Stimulated activated CD4-positive, alpha-beta T cell treated with anti-CD3 and anti-CD28 coated beads, Interleukin-15, amount 100 ng/mL, for 1 hour (primary cell): ENCODE data around the gene KISS1.
A peak's percentile ranks its signal among the peaks of the same experiment; 100 is the strongest.

Experiments used
- DNase-seq, 2 donors: peaks; one replicate each; pipeline ENCODE4 v3.0.0-alpha.2; 2020; ENCODE audit warnings: low read depth in 1 of 2, low spot score in 1 of 2

KISS1 gene

GRCh38 chr1:204192589-204193352 lies 3.5 kb downstream of the KISS1 start:
- no peak for DNase-seq

GRCh38 chr1:204192046-204192445 lies 4.2 kb downstream of the KISS1 start:
- no peak for DNase-seq

GRCh38 chr1:204191456-204191855 lies 4.8 kb downstream of the KISS1 start:
- DNase-seq: no peak

GRCh38 chr1:204190212-204191211 lies 5.8 kb downstream of the KISS1 start:
- DNase-seq: no peak

- DNase-seq: no peak
These were observed 7.2 kb downstream of the KISS1 start for GRCh38 chr1:204188959-204189639.

GRCh38 chr1:204186597-204186996 lies 9.7 kb downstream of the KISS1 start:
- DNase-seq: no peak

GRCh38 chr1:204181116-204181515 lies 15.2 kb downstream of the KISS1 start:
- DNase-seq: no peak

- DNase-seq: no peak
These were observed 16.2 kb downstream of the KISS1 start for GRCh38 chr1:204180133-204180532.

GRCh38 chr1:204178487-204179281 lies 17.6 kb downstream of the KISS1 start:
- no peak for DNase-seq

- no peak for DNase-seq
These were observed 19.2 kb downstream of the KISS1 start for GRCh38 chr1:204177133-204177532.

- DNase-seq: no peak
These were observed 20.2 kb downstream of the KISS1 start for GRCh38 chr1:204176049-204176448.

GRCh38 chr1:204174958-204175357 lies 21.3 kb downstream of the KISS1 start:
- no peak for DNase-seq

GRCh38 chr1:204172404-204173029 lies 23.8 kb downstream of the KISS1 start:
- DNase-seq: no peak

- no peak for DNase-seq
These were observed 24.5 kb downstream of the KISS1 start for GRCh38 chr1:204171751-204172178.

- DNase-seq: no peak
These were observed 25.7 kb downstream of the KISS1 start for GRCh38 chr1:204170494-204171155.

- DNase-seq: no peak
These were observed 26.4 kb downstream of the KISS1 start for GRCh38 chr1:204169858-204170257.

GRCh38 chr1:204167730-204168129 lies 28.6 kb downstream of the KISS1 start:
- no peak for DNase-seq

- no peak for DNase-seq
These were observed 30.1 kb downstream of the KISS1 start, which contains the start of gene REN for GRCh38 chr1:204166219-204166618. Gene REN, minus strand, starts transcription at chr1:204166337. Its CDS starts 44 bp downstream, at chr1:204166293.

GRCh38 chr1:204162494-204163074 lies 33.7 kb downstream of the KISS1 start:
- DNase-seq: peak; percentile 56 to 75
